ENCODE measurements around the gene DIPK1B. TPM values are rescaled to one million over a fixed set of nuclear protein-coding genes. Genes with fewer than 3 reads are reported as not detected.
"Not testable (repeated sequence)": the region's sequence is repeated elsewhere in the genome, so short reads cannot be mapped to it uniquely, and the experiment has no call there.

The DIPK1B gene
- total RNA-seq, 2 experiments from 2014 or later, result not detected

GRCh38 chr9:136701668-136702053 is 10.7 kb upstream of the DIPK1B start:
- no peak for DNase-seq
- Mint-ChIP-seq H3K36me3 (ENCODE audit: low read depth) (no peaks in the 10 kb centered on the region), H3K9me3 (no peaks in the 10 kb centered on the region), H3K27ac (peak overlapping the region; percentile 77), H3K4me3 (peak overlapping the region; percentile 49), H3K27me3 (peaks cover 23% of the 10 kb centered on the region), H3K4me1 (peaks cover 20% of the 10 kb centered on the region)
- ChIA-PET POLR2A (interaction anchor here (0.5 to 0.6 kb wide), 2 partner anchors 222 to 585 kb away, joined by 3 read pairs; no protein-coding TSS in a partner anchor), CTCF (interaction anchor here (0.9 kb wide), 1 partner anchor 19 kb away, joined by 3 read pairs; no protein-coding TSS in a partner anchor)

GRCh38 chr9:136703276-136703860 is 9.0 kb upstream of the DIPK1B start:
- no peak for DNase-seq
- Mint-ChIP-seq H3K4me1 (peaks cover 17% of the 10 kb centered on the region), H3K36me3 (ENCODE audit: low read depth) (no peaks in the 10 kb centered on the region), H3K9me3 (no peaks in the 10 kb centered on the region), H3K27me3 (peaks cover 19% of the 10 kb centered on the region), H3K27ac (no peak overlapping the region), H3K4me3 (no peak overlapping the region)
- ChIA-PET POLR2A (no interaction called here), CTCF (interaction anchor here (0.9 kb wide), 1 partner anchor 29 kb away, joined by 3 read pairs; no protein-coding TSS in a partner anchor)

- H3K9me3 Mint-ChIP-seq; H3K27ac Mint-ChIP-seq; H3K4me3 Mint-ChIP-seq; CTCF ChIA-PET; POLR2A ChIA-PET; DNase-seq; H3K36me3 Mint-ChIP-seq (ENCODE audit: low read depth): not testable (repeated sequence)
- Mint-ChIP-seq H3K27me3 (peaks cover 13% of the 10 kb centered on the region), H3K4me1 (peaks cover 17% of the 10 kb centered on the region)
Observed at GRCh38 chr9:136704741-136705140, 7.6 kb upstream of the DIPK1B start.

GRCh38 chr9:136705564-136705963 is 6.8 kb upstream of the DIPK1B start:
- Mint-ChIP-seq H3K4me1 (peaks cover 12% of the 10 kb centered on the region), H3K4me3 (no peak overlapping the region), H3K9me3 (no peaks in the 10 kb centered on the region), H3K27ac (no peak overlapping the region), H3K36me3 (ENCODE audit: low read depth) (no peaks in the 10 kb centered on the region), H3K27me3 (peaks cover 17% of the 10 kb centered on the region)
- POLR2A ChIA-PET, result no interaction called here
- no peak for DNase-seq
- CTCF ChIA-PET, result no interaction called here

GRCh38 chr9:136707011-136707410 is 5.4 kb upstream of the DIPK1B start:
- DNase-seq, result no peak

GRCh38 chr9:136707849-136708517 is 4.4 kb upstream of the DIPK1B start:
- no peak for DNase-seq
- Mint-ChIP-seq H3K27ac (no peak overlapping the region), H3K4me1 (peaks cover 3% of the 10 kb centered on the region), H3K36me3 (ENCODE audit: low read depth) (no peaks in the 10 kb centered on the region), H3K4me3 (no peak overlapping the region), H3K27me3 (peaks cover 22% of the 10 kb centered on the region), H3K9me3 (no peaks in the 10 kb centered on the region)
- ChIA-PET POLR2A (no interaction called here), CTCF (interaction anchor here (0.6 to 1.5 kb wide), 5 partner anchors 13 to 193 kb away, joined by 3 to 4 read pairs (median 3); partner anchors contain the start of gene LCN8)

More at GRCh38 chr9:136707011-136707410, 5.4 kb upstream of the DIPK1B start:
- POLR2A ChIA-PET, result no interaction called here
- CTCF ChIA-PET, result interaction anchor here (0.6 to 1.5 kb wide), 3 partner anchors 14 to 456 kb away, joined by 3 read pairs; no protein-coding TSS in a partner anchor
- Mint-ChIP-seq H3K4me3 (no peak overlapping the region), H3K4me1 (peaks cover 3% of the 10 kb centered on the region), H3K27ac (no peak overlapping the region), H3K9me3 (no peaks in the 10 kb centered on the region), H3K36me3 (ENCODE audit: low read depth) (no peaks in the 10 kb centered on the region), H3K27me3 (peaks cover 25% of the 10 kb centered on the region)

GRCh38 chr9:136709454-136710109 is 2.8 kb upstream of the DIPK1B start:
- CTCF ChIA-PET, result no interaction called here

GRCh38 chr9:136710543-136710942 is 1.8 kb upstream of the DIPK1B start:
- peaks cover 24% of the 10 kb centered on the region for H3K27me3 Mint-ChIP-seq
- no peaks in the 10 kb centered on the region for H3K9me3 Mint-ChIP-seq
- CTCF ChIA-PET, result interaction anchor here (0.7 kb wide), 1 partner anchor 83 kb away, joined by 3 read pairs; no protein-coding TSS in a partner anchor
- POLR2A ChIA-PET, result no interaction called here
- no peak overlapping the region for H3K4me3 Mint-ChIP-seq
- no peak overlapping the region for H3K27ac Mint-ChIP-seq
- no peaks in the 10 kb centered on the region for H3K36me3 Mint-ChIP-seq (ENCODE audit: low read depth)
- DNase-seq, result no peak
- H3K4me1 Mint-ChIP-seq, result peaks cover 3% of the 10 kb centered on the region

More at GRCh38 chr9:136709454-136710109, 2.8 kb upstream of the DIPK1B start:
- Mint-ChIP-seq H3K9me3 (no peaks in the 10 kb centered on the region), H3K36me3 (ENCODE audit: low read depth) (no peaks in the 10 kb centered on the region), H3K4me1 (peaks cover 3% of the 10 kb centered on the region), H3K4me3 (no peak overlapping the region), H3K27me3 (peaks cover 29% of the 10 kb centered on the region), H3K27ac (no peak overlapping the region)
- POLR2A ChIA-PET, result no interaction called here
- no peak for DNase-seq

GRCh38 chr9:136711219-136711648 is 1.1 kb upstream of the DIPK1B start:
- H3K4me3 Mint-ChIP-seq; H3K27ac Mint-ChIP-seq; POLR2A ChIA-PET; H3K9me3 Mint-ChIP-seq; H3K36me3 Mint-ChIP-seq (ENCODE audit: low read depth); DNase-seq; H3K4me1 Mint-ChIP-seq: not testable (repeated sequence)
- H3K27me3 Mint-ChIP-seq, result peaks cover 26% of the 10 kb centered on the region
- CTCF ChIA-PET, result interaction anchor here (0.7 kb wide), 1 partner anchor 82 kb away, joined by 3 read pairs; no protein-coding TSS in a partner anchor

GRCh38 chr9:136712690-136713544 is 545 bp downstream of the DIPK1B start:
- H3K36me3 Mint-ChIP-seq (ENCODE audit: low read depth), result no peaks in the 10 kb centered on the region
- H3K27ac Mint-ChIP-seq, result no peak overlapping the region
- no peak for DNase-seq
- no peaks in the 10 kb centered on the region for H3K9me3 Mint-ChIP-seq
- ChIA-PET CTCF (interaction anchor here (0.6 to 4.5 kb wide), 4 partner anchors 9 to 225 kb away, joined by 3 to 44 read pairs (median 4); no protein-coding TSS in a partner anchor), POLR2A (no interaction called here)
- no peak overlapping the region for H3K4me3 Mint-ChIP-seq
- H3K4me1 Mint-ChIP-seq, result peaks cover 3% of the 10 kb centered on the region
- H3K27me3 Mint-ChIP-seq, result peaks cover 26% of the 10 kb centered on the region

GRCh38 chr9:136713550-136713949 is 1.2 kb downstream of the DIPK1B start:
- H3K27ac Mint-ChIP-seq, result no peak overlapping the region
- CTCF ChIA-PET, result interaction anchor here (1.0 to 4.5 kb wide), 4 partner anchors 9 to 226 kb away, joined by 3 to 44 read pairs (median 4); partner anchors contain the start of gene AJM1
- H3K9me3 Mint-ChIP-seq, result no peaks in the 10 kb centered on the region
- no peak overlapping the region for H3K4me3 Mint-ChIP-seq
- peaks cover 3% of the 10 kb centered on the region for H3K4me1 Mint-ChIP-seq
- H3K27me3 Mint-ChIP-seq, result peaks cover 26% of the 10 kb centered on the region
- H3K36me3 Mint-ChIP-seq (ENCODE audit: low read depth), result no peaks in the 10 kb centered on the region
- POLR2A ChIA-PET, result no interaction called here
- DNase-seq, result no peak

Data from activated CD4-positive, alpha-beta T cell treated with anti-CD3 and anti-CD28 coated beads, Interleukin-2, amount 10 ng/mL, durations not matched to agents 7 days and 5 days (primary cell).